IMR-90 (cell line): ENCODE results near the gene GINS3. TPM values are rescaled to one million over a fixed set of nuclear protein-coding genes. Genes with fewer than 3 reads are reported as not detected.

Source experiments
- ATAC-seq: fragments of 200-7000 bp; cut with Tn5 transposase; 2 replicates; pipeline ENCODE4 v1.9.1; 2020; ENCODE audit warnings: low read depth, mild to moderate bottlenecking, moderate library complexity
- BruUV-seq: library from RNA; stranded (reverse); fragments of 400-500 nt; replicated peaks from 2 replicates; lab custom pipeline; 2021; lab: Mats Ljungman, UMichigan
- CTCF ChIA-PET: fragments of 300-600 bp; formaldehyde crosslinking; extraction: SDS; loops from one replicate; lab custom pipeline; 2021; ENCODE audit warnings: antibody characterized with exemption; lab: Yijun Ruan, JAX
- POLR2A ChIA-PET: fragments of 300-600 bp; sonication (Branson Sonifier 250); formaldehyde crosslinking; loops from one replicate; lab custom pipeline; 2022; ENCODE audit warnings: antibody characterized with exemption; ENCODE audit not compliant: unreplicated experiment; lab: Charles Lee
- DNase-seq: peaks from one replicate; pipeline ENCODE4 v3.0.0; 2013
- H2AFZ ChIP-seq: replicated peaks from 2 replicates; pipeline ENCODE3; 2013; ENCODE audit warnings: low read length, mild to moderate bottlenecking; ENCODE audit not compliant: poor library complexity
- H2AK5ac ChIP-seq: 2 replicates; pipeline ENCODE4 v1.6.1; 2013; ENCODE audit warnings: low read depth, low read length, inconsistent platforms
- H2AK9ac ChIP-seq: replicated peaks from 2 replicates; pipeline ENCODE3; 2013; ENCODE audit warnings: mild to moderate bottlenecking, low read depth, low read length, moderate library complexity; ENCODE audit not compliant: poor library complexity
- H2BK120ac ChIP-seq: 2 replicates; pipeline ENCODE4 v1.6.1; 2013; ENCODE audit warnings: low read depth, low read length, inconsistent platforms
- H2BK15ac ChIP-seq: 3 replicates; pipeline ENCODE4 v1.6.1; 2013; ENCODE audit warnings: low read depth, low read length, inconsistent platforms
- H2BK20ac ChIP-seq: 2 replicates; pipeline ENCODE4 v1.6.1; 2013; ENCODE audit warnings: low read depth, mild to moderate bottlenecking, inconsistent platforms, low read length, moderate library complexity
- H2BK5ac ChIP-seq: 2 replicates; pipeline ENCODE4 v1.6.1; 2013; ENCODE audit warnings: mild to moderate bottlenecking, low read depth, low read length, inconsistent platforms; ENCODE audit not compliant: poor library complexity, severe bottlenecking
- H3K14ac ChIP-seq: replicated peaks from 2 replicates; pipeline ENCODE4 v1.6.1; 2013; ENCODE audit warnings: low read depth, low read length, inconsistent platforms
- H3K18ac ChIP-seq: 2 replicates; pipeline ENCODE4 v1.6.1; 2013; ENCODE audit warnings: low read depth, low read length, control low read depth
- H3K23ac ChIP-seq: 2 replicates; pipeline ENCODE4 v1.6.1; 2013; ENCODE audit warnings: low read depth, low read length, inconsistent platforms
- H3K27ac ChIP-seq: 2 replicates; pipeline ENCODE4 v1.5.1; 2013; ENCODE audit warnings: mild to moderate bottlenecking, control low read depth, low read length; ENCODE audit not compliant: insufficient read depth
- H3K27me3 ChIP-seq: 2 replicates; pipeline ENCODE4 v1.6.1; 2013; ENCODE audit warnings: low read length; ENCODE audit not compliant: control insufficient read depth, insufficient read depth
- H3K36me3 ChIP-seq: 2 replicates; pipeline ENCODE4 v1.6.1; 2013; ENCODE audit warnings: low read length, mixed read lengths; ENCODE audit not compliant: control insufficient read depth, insufficient read depth
- H3K4ac ChIP-seq: 2 replicates; pipeline ENCODE4 v1.6.1; 2013; ENCODE audit warnings: low read depth, low read length, inconsistent platforms
- H3K4me1 ChIP-seq: 2 replicates; pipeline ENCODE4 v1.6.1; 2013; ENCODE audit warnings: low read length, mixed read lengths; ENCODE audit not compliant: control insufficient read depth, insufficient read depth
- H3K4me2 ChIP-seq: 2 replicates; pipeline ENCODE4 v1.6.1; 2013; ENCODE audit warnings: low read depth, mild to moderate bottlenecking, control low read depth, low read length, moderate library complexity
- H3K4me3 ChIP-seq: 2 replicates; pipeline ENCODE4 v1.5.1; 2013; ENCODE audit warnings: low read depth, mild to moderate bottlenecking, control low read depth, low read length, moderate library complexity; ENCODE audit not compliant: insufficient read depth
- H3K56ac ChIP-seq: 2 replicates; pipeline ENCODE4 v1.6.1; 2013; ENCODE audit warnings: low read length, inconsistent platforms; ENCODE audit not compliant: insufficient read depth; ENCODE audit errors: extremely low read depth
- H3K79me1 ChIP-seq, 2 experiments: 2 replicates each; pipeline ENCODE4 v1.6.1; 2013; ENCODE audit warnings: low read length in 2 of 2, inconsistent platforms in 1 of 2, low read depth in 1 of 2
- H3K9ac ChIP-seq: 2 replicates; pipeline ENCODE4 v1.6.1; 2013; ENCODE audit warnings: low read depth, low read length, control low read depth
- H3K9me1 ChIP-seq: 2 replicates; pipeline ENCODE4 v1.6.1; 2013; ENCODE audit warnings: low read length, inconsistent platforms; ENCODE audit not compliant: insufficient read depth
- H3K9me3 ChIP-seq: 2 replicates; pipeline ENCODE4 v1.6.1; 2013; ENCODE audit warnings: low read length; ENCODE audit not compliant: control insufficient read depth, insufficient read depth
- H4K20me1 ChIP-seq: 2 replicates; pipeline ENCODE4 v1.6.1; 2013; ENCODE audit warnings: low read length, inconsistent platforms; ENCODE audit not compliant: insufficient read depth
- H4K5ac ChIP-seq: 2 replicates; pipeline ENCODE4 v1.6.1; 2013; ENCODE audit warnings: mild to moderate bottlenecking, low read depth, low read length, control low read depth
- H4K8ac ChIP-seq, 2 experiments: 2 replicates each; pipeline ENCODE4 v1.6.1; 2013; ENCODE audit warnings: low read depth in 2 of 2, low read length in 2 of 2, control low read depth in 1 of 2, inconsistent platforms in 1 of 2
- H4K91ac ChIP-seq: 2 replicates; pipeline ENCODE4 v1.6.1; 2013; ENCODE audit warnings: low read depth, low read length, inconsistent platforms; ENCODE audit not compliant: insufficient read depth
- BHLHE40 ChIP-seq: fragments of 150-350 bp; IDR thresholded peaks from 2 replicates; pipeline ENCODE4 v1.6.1; 2016; ENCODE audit warnings: mild to moderate bottlenecking, low read depth, low read length
- CHD1 ChIP-seq: IDR thresholded peaks from 2 replicates; pipeline ENCODE4 v1.6.1; 2012; ENCODE audit warnings: low read depth, low read length, improper control_type of control experiment
- ELK1 ChIP-seq: fragments of 150-350 bp; IDR thresholded peaks from 2 replicates; pipeline ENCODE4 v1.6.1; 2016; ENCODE audit warnings: low read depth, mild to moderate bottlenecking, low read length, moderate library complexity, borderline replicate concordance
- FOS ChIP-seq: fragments of 150-350 bp; IDR thresholded peaks from 2 replicates; pipeline ENCODE4 v1.6.1; 2016; ENCODE audit warnings: low read depth, low read length
- MAFK ChIP-seq: IDR thresholded peaks from 2 replicates; pipeline ENCODE4 v1.6.1; 2012; ENCODE audit warnings: low read depth, low read length, improper control_type of control experiment
- MXI1 ChIP-seq: IDR thresholded peaks from 2 replicates; pipeline ENCODE4 v1.6.1; 2012; ENCODE audit warnings: low read depth, mild to moderate bottlenecking, low read length, moderate library complexity, borderline replicate concordance
- NFE2L2 ChIP-seq: fragments of 150-350 bp; IDR thresholded peaks from 2 replicates; pipeline ENCODE4 v1.6.1; 2016; ENCODE audit warnings: low read depth, mild to moderate bottlenecking, low read length
- POLR2A ChIP-seq: IDR thresholded peaks from 2 replicates; pipeline ENCODE4 v1.6.1; 2012; ENCODE audit warnings: mild to moderate bottlenecking, low read depth, low read length
- RAD21 ChIP-seq: IDR thresholded peaks from 2 replicates; pipeline ENCODE4 v1.6.1; 2012; ENCODE audit warnings: low read length, improper control_type of control experiment
- RFX5 ChIP-seq: IDR thresholded peaks from 2 replicates; pipeline ENCODE4 v1.8.0; 2012; ENCODE audit warnings: low read depth, mild to moderate bottlenecking, low read length, moderate library complexity
- SMC3 ChIP-seq: fragments of 150-350 bp; IDR thresholded peaks from 2 replicates; pipeline ENCODE4 v1.6.1; 2016; ENCODE audit warnings: low read depth, mild to moderate bottlenecking, antibody characterized with exemption, low read length, moderate library complexity
- whole genome bisulfite sequencing, 2 experiments: methylation state at CpG; one replicate each; pipeline versions ENCODE4 v1.1.5 to v1.1.7; 2013; ENCODE audit warnings: missing lambda C conversion rate in 2 of 2; ENCODE audit not compliant: insufficient read length in 1 of 2; ENCODE audit errors: extremely low coverage in 2 of 2; 5-methylcytosine and 5-hydroxymethylcytosine counted together
- dilution Hi-C: fragments of 300-500 bp; cut with HindIII; formaldehyde crosslinking; loops from one replicate; pipeline ENCODE4 v1.14.3; 2018; ENCODE audit warnings: low sequenced_read_pairs; ENCODE audit not compliant: unreplicated experiment
- in situ Hi-C: fragments of 300-500 bp; cut with MboI; formaldehyde crosslinking; loops from 3 replicates; pipeline ENCODE4 v1.14.3; 2019; ENCODE audit warnings: low sequenced_read_pairs, inconsistent platforms, mixed read lengths
- intact Hi-C: fragments of 100-400 bp; cut with micrococcal nuclease; formaldehyde crosslinking; loops from 2 replicates; pipeline ENCODE4 v1.10.0; 2022
- polyA plus RNA-seq, 3 experiments: library from polyadenylated mRNA; depleted of rRNA; stranded (reverse); fragments of >200 nt; gene quantifications; 2 replicates each; pipeline ENCODE4 v1.2.3, GENCODE V29; 2012; ENCODE audit warnings: low replicate concordance in 1 of 3
- total RNA-seq: library from RNA; depleted of rRNA; stranded (reverse); fragments of >200 nt; gene quantifications from 2 replicates; pipeline ENCODE4 v1.2.3, GENCODE V29; 2012

The GINS3 gene
- total and polyA plus RNA-seq, 2 of the 4 experiments (the other 2 are of a cell fraction), result 5.2 to 5.4 TPM

DNA sequence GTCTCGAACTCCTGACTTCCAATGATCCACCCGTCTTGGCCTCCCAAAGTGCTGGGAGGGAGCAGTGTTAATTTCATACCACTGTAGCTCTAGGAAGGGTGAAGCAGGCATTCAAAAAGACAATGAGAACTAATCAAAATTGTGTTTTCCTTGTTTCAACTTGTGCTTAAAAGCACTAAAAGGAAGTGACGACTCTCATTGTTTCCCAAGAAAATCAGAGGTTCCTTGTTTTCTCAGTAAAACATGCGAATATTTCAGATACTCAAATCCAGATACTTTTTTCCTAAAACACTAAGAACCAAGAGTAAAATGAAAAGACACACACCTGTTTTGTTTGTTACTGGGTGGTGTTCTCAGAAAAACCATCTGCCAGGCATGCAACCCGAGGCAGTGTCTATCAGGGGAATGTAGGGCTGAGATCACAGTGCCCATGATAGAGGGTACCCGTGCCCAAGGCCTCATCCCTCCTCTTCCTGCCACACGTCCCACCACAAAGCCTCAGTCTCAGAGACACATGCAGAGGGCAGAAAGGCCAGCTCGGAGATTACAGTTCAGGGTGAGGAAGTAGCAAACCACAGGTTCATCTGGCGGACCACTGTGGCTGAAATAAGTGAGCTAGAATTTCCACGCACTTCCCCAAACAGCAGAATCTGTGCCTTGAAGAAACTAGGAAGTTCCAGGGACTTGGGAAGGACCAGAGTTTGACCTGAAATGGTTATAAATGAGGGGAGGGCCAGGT lies 33.7 kb downstream of the GINS3 start:
- Histone ChIP-seq H2BK5ac (no peak overlapping the region), H3K4me2 (no peak overlapping the region), H3K27ac (no peak overlapping the region), H2AK9ac (no peak overlapping the region), H4K91ac (no peak overlapping the region), H3K14ac (no peak overlapping the region), H2BK120ac (no peak overlapping the region), H3K36me3 (no peaks in the 10 kb centered on the region), H3K56ac (no peak overlapping the region), H3K23ac (no peak overlapping the region), H4K8ac (no peak overlapping the region), H3K9me1 (no peaks in the 10 kb centered on the region), H3K9me3 (no peaks in the 10 kb centered on the region), H3K4me1 (no peaks in the 10 kb centered on the region), H3K9ac (no peak overlapping the region), H2AFZ (no peak overlapping the region), H4K5ac (no peak overlapping the region), H3K4me3 (no peak overlapping the region), H2BK20ac (no peak overlapping the region), H3K4ac (no peak overlapping the region), H2BK15ac (no peak overlapping the region), H4K20me1 (no peaks in the 10 kb centered on the region), H3K18ac (no peak overlapping the region), H2AK5ac (no peak overlapping the region), H3K27me3 (peaks cover 17% of the 10 kb centered on the region; the same call in 1 of the 2 replicates), H3K79me1 (no peaks in the 10 kb centered on the region)
- no peak for ATAC-seq
- DNase-seq, result no peak
- WGBS, 2 experiments, result no CpG with 5 or more reads among the region's 10 CpGs
- dilution Hi-C loops (no loop called here), in situ Hi-C loops (no loop called here), intact Hi-C loops (no loop called here)
- CTCF ChIA-PET, result no interaction called here
- BruUV-seq, result no TSS peak
- no peak for TF ChIP-seq CHD1
- no peak for TF ChIP-seq MXI1
- TF ChIP-seq FOS, result no peak
- TF ChIP-seq MAFK, result no peak
- TF ChIP-seq SMC3, result no peak
- TF ChIP-seq NFE2L2, result no peak
- TF ChIP-seq BHLHE40, result no peak
- no peak for TF ChIP-seq RFX5
- no peak for TF ChIP-seq ELK1
- no peak for TF ChIP-seq RAD21
- TF ChIP-seq POLR2A, result no peak
- POLR2A ChIA-PET, result no interaction called here
